HepG2 (cell line): ENCODE measurements around the gene FBLIM1. TPM values are rescaled to one million over a fixed set of nuclear protein-coding genes. Genes with fewer than 3 reads are reported as not detected.

ENCODE experiments used
- ATAC-seq: fragments of 200-7000 bp; cut with Tn5 transposase; 3 replicates; pipeline ENCODE4 v1.9.1; 2020; ENCODE audit warnings: mild to moderate bottlenecking, moderate library complexity
- BruUV-seq: library from RNA; stranded (reverse); fragments of 400-500 nt; replicated peaks from 2 replicates; lab custom pipeline; 2021; lab: Mats Ljungman, UMichigan
- CTCF ChIA-PET: fragments of 300-600 bp; formaldehyde crosslinking; extraction: SDS; loops from one replicate; lab custom pipeline; 2021; ENCODE audit warnings: low total read pairs, inconsistent platforms, low intra/inter-chr PET ratio; lab: Yijun Ruan, JAX
- POLR2A ChIA-PET: fragments of 350-600 bp; sonication (Branson Sonifier 250); formaldehyde crosslinking; loops from one replicate; lab custom pipeline; 2020; ENCODE audit warnings: antibody characterized with exemption, inconsistent platforms; lab: Yijun Ruan, JAX
- DNase-seq: peaks from one replicate; pipeline ENCODE4 v3.0.0-alpha.2; 2015; ENCODE audit warnings: low spot score
- FAIRE-seq: peaks from 3 replicates; lab custom pipeline; 2011; peaks lifted over from hg19 to GRCh38; lab: Jason Lieb, UNC
- H2AFZ ChIP-seq: one replicate; pipeline ENCODE4 v1.6.1; 2011; ENCODE audit warnings: low read length, inconsistent platforms
- H3K27ac ChIP-seq: fragments of 300-600 bp; 3 replicates; pipeline ENCODE4 v1.8.0; 2011; ENCODE audit warnings: mixed run types, mild to moderate bottlenecking, mixed read lengths, low read length, inconsistent platforms; ENCODE audit not compliant: insufficient read depth; ENCODE audit errors: extremely low read length
- H3K27me3 ChIP-seq, 2 experiments: fragments of 200-600 bp in 1 of 2; 2 replicates in 1 of 2; 3 replicates in 1 of 2; pipeline versions ENCODE4 v1.6.0 to v1.8.0; 2011; ENCODE audit warnings: low read length in 2 of 2, mild to moderate bottlenecking in 2 of 2, moderate library complexity in 2 of 2, inconsistent platforms in 1 of 2; ENCODE audit not compliant: insufficient read depth in 2 of 2, control insufficient read depth in 1 of 2
- H3K36me3 ChIP-seq, 2 experiments: fragments of 200-600 bp in 1 of 2; replicated peaks in 1 of 2; 2 replicates in 1 of 2; 3 replicates in 1 of 2; pipeline versions ENCODE4 v1.5.1 to v1.8.0; 2011; ENCODE audit warnings: low read length in 2 of 2, inconsistent platforms in 1 of 2; ENCODE audit not compliant: insufficient read depth in 2 of 2, control insufficient read depth in 1 of 2
- H3K4me1 ChIP-seq: 2 replicates; pipeline ENCODE4 v1.5.1; 2012; ENCODE audit warnings: low read length, inconsistent platforms; ENCODE audit not compliant: insufficient read depth
- H3K4me2 ChIP-seq: 2 replicates; pipeline ENCODE4 v1.6.0; 2011; ENCODE audit warnings: low read depth, low read length, inconsistent platforms
- H3K4me3 ChIP-seq, 3 experiments: fragments of 200-600 bp in 1 of 3; sonication (generic), shearing (Covaris generic) in 1 of 3; replicated peaks in 1 of 3; 2 replicates each; pipeline ENCODE4 v1.5.1; 2011 to 2016; ENCODE audit warnings: low read length in 3 of 3, inconsistent platforms in 2 of 3, low read depth in 2 of 3, mild to moderate bottlenecking in 2 of 3, control low read depth in 1 of 3, mixed read lengths in 1 of 3; ENCODE audit not compliant: insufficient read depth in 1 of 3
- H3K79me2 ChIP-seq: one replicate; pipeline ENCODE4 v1.6.1; 2011; ENCODE audit warnings: low read length, inconsistent platforms; ENCODE audit not compliant: insufficient read depth
- H3K9ac ChIP-seq: 2 replicates; pipeline ENCODE4 v1.6.0; 2011; ENCODE audit warnings: mild to moderate bottlenecking, low read depth, low read length, inconsistent platforms; ENCODE audit not compliant: insufficient read depth
- H3K9me3 ChIP-seq: 2 replicates; pipeline ENCODE4 v1.5.1; 2012; ENCODE audit warnings: mild to moderate bottlenecking, low read length
- H4K20me1 ChIP-seq: 2 replicates; pipeline ENCODE4 v1.6.0; 2011; ENCODE audit warnings: inconsistent platforms, mild to moderate bottlenecking, low read length, moderate library complexity; ENCODE audit not compliant: insufficient read depth
- ELF3 ChIP-seq: IDR thresholded peaks from 2 replicates; pipeline ENCODE4 v1.6.1; 2016; ENCODE audit warnings: missing genetic modification reagents, missing compliant biosample characterization
- FOXA3 ChIP-seq: IDR thresholded peaks from 2 replicates; pipeline ENCODE4 v1.6.1; 2016; ENCODE audit warnings: missing genetic modification reagents, missing compliant biosample characterization
- GABPB1 ChIP-seq: IDR thresholded peaks from 2 replicates; pipeline ENCODE4 v1.6.1; 2016; ENCODE audit warnings: mild to moderate bottlenecking, missing genetic modification reagents, moderate library complexity, missing compliant biosample characterization
- GATAD2A ChIP-seq: IDR thresholded peaks from 2 replicates; pipeline ENCODE4 v1.6.1; 2016
- SALL2 ChIP-seq: sonication (generic); formaldehyde crosslinking; IDR thresholded peaks from 2 replicates; pipeline ENCODE4 v1.8.1; 2023; ENCODE audit warnings: mild to moderate bottlenecking, missing genetic modification reagents, inconsistent platforms
- SRSF1 ChIP-seq: fragments of 200-400 bp; formaldehyde crosslinking; optimal IDR thresholded peaks from 2 replicates; pipeline ENCODE3; 2017; ENCODE audit warnings: mild to moderate bottlenecking, low read depth, low read length, moderate library complexity
- THAP11 ChIP-seq: IDR thresholded peaks from 2 replicates; pipeline ENCODE4 v1.6.1; 2016; ENCODE audit warnings: missing biosample characterization, missing genetic modification reagents
- ZFP41 ChIP-seq: sonication (generic); formaldehyde crosslinking; IDR thresholded peaks from 2 replicates; pipeline ENCODE4 v1.4.0; 2020; ENCODE audit warnings: mild to moderate bottlenecking, missing genetic modification reagents, borderline replicate concordance
- ZKSCAN1 ChIP-seq: fragments of 150-350 bp; IDR thresholded peaks from 2 replicates; pipeline ENCODE4 v1.6.1; 2014; ENCODE audit warnings: low read length
- ZNF574 ChIP-seq: sonication (generic); formaldehyde crosslinking; IDR thresholded peaks from 2 replicates; pipeline ENCODE4 v1.4.0; 2020; ENCODE audit warnings: missing genetic modification reagents
- WGBS: methylation state at CpG from one replicate; pipeline ENCODE4 v1.1.6; 2017; ENCODE audit warnings: low lambda C conversion rate; 5-methylcytosine and 5-hydroxymethylcytosine counted together
- in situ Hi-C: cut with HindIII; loops from 2 replicates; pipeline ENCODE4 v1.10.0; 2017; ENCODE audit warnings: low pct_unique_long_range_greater_than_20kb; ENCODE audit not compliant: extremely low pct_ligation_motif_present
- intact Hi-C: fragments of 100-400 bp; cut with micrococcal nuclease; formaldehyde crosslinking; loops from one replicate; pipeline ENCODE4 v1.10.0; 2022; ENCODE audit not compliant: unreplicated experiment
- polyA plus RNA-seq, 8 experiments: library from polyadenylated mRNA; depleted of rRNA in 3 of 8; stranded (reverse) in 7 of 8; unstranded in 1 of 8; fragments of >200 nt; fragmentation: Illumina TruSeq in 4 of 8; extraction: Trizol in 4 of 8; gene quantifications; 2 replicates each; pipeline versions ENCODE4 v1.2.1 to v1.2.3, GENCODE V29; 2011 to 2016; ENCODE audit warnings: low read depth in 4 of 8, missing spikeins in 1 of 8, mixed read lengths in 1 of 8; ENCODE audit not compliant: insufficient read depth in 1 of 8
- total RNA-seq, 5 experiments: library from RNA; depleted of rRNA; stranded (reverse); fragments of >200 nt; fragmentation: Illumina TruSeq; extraction: Trizol; gene quantifications; 2 replicates each; pipeline ENCODE4 v1.2.3, GENCODE V29; 2016; ENCODE audit warnings: low read depth in 1 of 5
- TF ChIP-seq, protein P1 (sequence below): sonication (generic); IDR thresholded peaks from 2 replicates; pipeline ENCODE4 v1.6.1; 2016; ENCODE audit warnings: low read depth, borderline replicate concordance

The FBLIM1 gene
- total and polyA plus RNA-seq, 2 of the 13 experiments (the other 11 are each of a cell fraction or from before 2014, with no cell fraction given): 10.6 to 23.0 TPM

DNA sequence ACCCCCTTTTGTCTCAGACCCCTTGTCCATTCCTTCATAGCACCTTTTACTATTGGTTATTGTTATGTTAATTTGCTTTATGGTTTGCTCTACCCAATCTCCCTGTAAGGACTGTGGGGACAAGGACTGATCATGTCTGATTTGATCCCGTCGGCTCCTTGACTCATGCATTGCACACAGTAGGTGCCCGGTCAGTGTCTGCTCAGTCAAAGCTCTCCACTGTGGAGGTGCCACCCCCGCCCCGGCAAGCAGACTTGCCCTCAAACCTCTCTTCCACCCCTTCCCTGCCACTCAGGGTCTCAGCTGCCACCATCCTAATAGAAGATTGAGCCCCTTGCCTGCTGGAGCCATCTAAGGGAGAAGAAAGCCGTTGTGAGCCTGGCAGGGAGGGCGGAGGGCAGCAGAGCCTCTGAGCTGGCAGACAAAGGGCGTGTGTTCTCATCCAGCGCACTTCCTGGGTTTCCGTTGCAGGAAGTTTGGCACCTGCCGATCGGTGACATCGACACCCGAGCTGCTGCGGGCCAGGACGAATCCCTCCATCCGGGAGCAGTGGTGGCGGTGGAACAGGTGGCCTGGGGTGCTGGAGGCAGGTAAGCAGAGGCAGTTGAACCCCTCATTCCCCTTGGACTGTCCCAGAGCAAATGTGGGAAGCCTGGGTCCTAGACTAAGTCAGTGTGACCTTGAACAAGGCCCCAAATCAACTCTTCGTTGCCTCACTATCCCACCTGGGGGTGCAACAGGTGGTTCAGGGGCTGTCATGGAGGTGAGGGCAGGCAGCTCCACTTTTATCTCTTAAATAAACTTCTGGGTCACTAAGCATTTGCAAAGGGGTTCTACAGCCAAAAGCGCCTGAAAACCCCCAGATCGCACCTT is 2.2 kb upstream of the FBLIM1 start:
- H3K79me2 ChIP-seq: peaks cover 2% of the 10 kb centered on the region
- DNase-seq (peak; percentile 52), FAIRE-seq (no peak), ATAC-seq (peak; percentile 34)
- H3K9ac ChIP-seq: no peak overlapping the region
- H3K9me3 ChIP-seq: no peaks in the 10 kb centered on the region
- in situ Hi-C loops (no loop called here), intact Hi-C loops (no loop called here)
- ChIA-PET POLR2A (interaction anchor here (1.5 kb wide), 1 partner anchor 9 kb away, joined by 4 read pairs; no protein-coding TSS in a partner anchor), CTCF (no interaction called here)
- peaks cover 58% of the 10 kb centered on the region for H3K4me1 ChIP-seq
- peak overlapping the region; percentile 19 to 82 (median 45); a peak in 4 of 6 replicates for H3K4me3 ChIP-seq
- no peak overlapping the region for H3K27ac ChIP-seq
- H3K4me2 ChIP-seq: peak overlapping the region; percentile 91
- no peaks in the 10 kb centered on the region for H4K20me1 ChIP-seq
- WGBS: 37% methylated on average over 10 of the region's 21 CpGs
- H2AFZ ChIP-seq: no peak overlapping the region
- no TSS peak for BruUV-seq
- peaks cover 0 to 27% of the 10 kb centered on the region in 2 experiments; a peak in 3 of 5 replicates for H3K27me3 ChIP-seq
- no peaks in the 10 kb centered on the region for H3K36me3 ChIP-seq
- TF ChIP-seq GATAD2A (CRISPR knock-in tag) (peak; percentile 29; the same call in 1 of the 2 replicates), ZKSCAN1 (peak; percentile 73; the same call in 1 of the 2 replicates), FOXA3 (CRISPR knock-in tag) (no peak), GABPB1 (CRISPR knock-in tag) (peak; percentile 39; the same call in 1 of the 2 replicates), SALL2 (peak; percentile 42; the same call in 1 of the 2 replicates), THAP11 (no peak), SRSF1 (peak; percentile 49), ZFP41 (CRISPR knock-in tag) (no peak), ELF3 (CRISPR knock-in tag) (peak; percentile 66), ZNF574 (CRISPR knock-in tag) (0 out of 2 replicates have a peak, but pooled peaks have one; percentile 13)
- TF ChIP-seq, protein P1, sequence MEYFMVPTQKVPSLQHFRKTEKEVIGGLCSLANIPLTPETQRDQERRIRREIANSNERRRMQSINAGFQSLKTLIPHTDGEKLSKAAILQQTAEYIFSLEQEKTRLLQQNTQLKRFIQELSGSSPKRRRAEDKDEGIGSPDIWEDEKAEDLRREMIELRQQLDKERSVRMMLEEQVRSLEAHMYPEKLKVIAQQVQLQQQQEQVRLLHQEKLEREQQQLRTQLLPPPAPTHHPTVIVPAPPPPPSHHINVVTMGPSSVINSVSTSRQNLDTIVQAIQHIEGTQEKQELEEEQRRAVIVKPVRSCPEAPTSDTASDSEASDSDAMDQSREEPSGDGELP: no peak
